Thymus (tissue), 11 donors: ENCODE results near the gene GRIP2. TPM values are rescaled to one million over a fixed set of nuclear protein-coding genes. Genes with fewer than 3 reads are reported as not detected.
"Not testable (repeated sequence)": the region's sequence is repeated elsewhere in the genome, so short reads cannot be mapped to it uniquely, and the experiment has no call there.

Experiments used
- DNase-seq, 9 donors: peaks; one replicate each; pipeline ENCODE4 v3.0.0-alpha.2; 2013; ENCODE audit warnings: low spot score in 9 of 9, low read depth in 6 of 9, missing footprints in 1 of 9
- H3K27ac ChIP-seq, 2 donors: one replicate each; pipeline ENCODE4 v1.5.1; 2013; ENCODE audit warnings: control low read depth in 1 of 2, low read depth in 1 of 2, low read length in 1 of 2, mild to moderate bottlenecking in 1 of 2, moderate library complexity in 1 of 2
- H3K27me3 ChIP-seq, 2 donors: one replicate each; pipeline ENCODE4 v1.5.1; 2013; ENCODE audit warnings: low read length in 1 of 2; ENCODE audit not compliant: control insufficient read depth in 2 of 2, insufficient read depth in 1 of 2
- H3K36me3 ChIP-seq, 2 donors: one replicate each; pipeline ENCODE4 v1.5.1; 2013; ENCODE audit warnings: low read length in 1 of 2, mild to moderate bottlenecking in 1 of 2, moderate library complexity in 1 of 2; ENCODE audit not compliant: control insufficient read depth in 2 of 2, insufficient read depth in 2 of 2
- H3K4me1 ChIP-seq, 2 donors: one replicate each; pipeline ENCODE4 v1.5.1; 2013; ENCODE audit warnings: low read length in 2 of 2; ENCODE audit not compliant: control insufficient read depth in 2 of 2, insufficient read depth in 2 of 2
- H3K4me3 ChIP-seq, 2 donors: one replicate each; pipeline ENCODE4 v1.5.1; 2013; ENCODE audit warnings: low read length in 2 of 2, control low read depth in 1 of 2, mild to moderate bottlenecking in 1 of 2
- H3K9me3 ChIP-seq, 2 donors: one replicate each; pipeline ENCODE4 v1.5.1; 2013; ENCODE audit warnings: low read length in 1 of 2, mild to moderate bottlenecking in 1 of 2; ENCODE audit not compliant: control insufficient read depth in 2 of 2, insufficient read depth in 1 of 2
- WGBS: extraction: QIAGEN DNeasy Blood & Tissue Kit; methylation state at CpG from one replicate; pipeline ENCODE4 v1.1.7; 2013; 5-methylcytosine and 5-hydroxymethylcytosine counted together
- polyA plus RNA-seq: library from polyadenylated mRNA; stranded (reverse); fragments of 200-250 nt; gene quantifications from one replicate; pipeline ENCODE4 v1.2.3, GENCODE V29; 2013
- total RNA-seq: library from RNA; stranded (reverse); fragments of 120-200 nt; gene quantifications from one replicate; pipeline ENCODE4 v1.2.4, GENCODE V29; 2013
- donor health status: healthy.

GRIP2 gene
- total and polyA plus RNA-seq, 2 donors: 0.14 to 0.37 TPM

DNA sequence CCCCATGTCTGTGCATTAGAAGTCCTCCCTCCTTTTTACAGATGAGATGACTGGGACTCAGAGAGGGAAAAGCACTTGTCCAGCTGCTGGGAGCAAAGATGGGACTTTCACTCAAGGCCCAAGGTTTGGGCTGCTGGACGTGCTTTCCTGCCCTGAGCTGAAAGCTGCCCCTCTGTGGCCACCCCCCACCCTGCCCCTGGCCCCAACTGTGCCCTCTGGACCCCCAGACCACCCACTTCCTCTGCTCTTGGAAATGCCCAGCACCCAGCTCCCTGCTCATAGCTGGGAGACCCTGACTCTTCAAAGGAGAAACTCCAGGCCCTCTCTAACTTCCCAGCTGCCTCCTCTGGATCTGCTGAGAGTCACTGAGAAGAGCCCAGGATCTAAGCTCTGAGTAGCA is 20.7 kb downstream of the GRIP2 start:
- H3K27ac ChIP-seq: no peak overlapping the region
- no peak overlapping the region for H3K4me3 ChIP-seq
- 84% methylated on average over 1 of the region's 1 CpG for whole genome bisulfite sequencing
- DNase-seq: no peak
- H3K36me3 ChIP-seq: no peaks in the 10 kb centered on the region
- peaks cover 0 to 3% of the 10 kb centered on the region in 2 donors for H3K27me3 ChIP-seq
- no peaks in the 10 kb centered on the region for H3K4me1 ChIP-seq
- no peaks in the 10 kb centered on the region for H3K9me3 ChIP-seq

DNA sequence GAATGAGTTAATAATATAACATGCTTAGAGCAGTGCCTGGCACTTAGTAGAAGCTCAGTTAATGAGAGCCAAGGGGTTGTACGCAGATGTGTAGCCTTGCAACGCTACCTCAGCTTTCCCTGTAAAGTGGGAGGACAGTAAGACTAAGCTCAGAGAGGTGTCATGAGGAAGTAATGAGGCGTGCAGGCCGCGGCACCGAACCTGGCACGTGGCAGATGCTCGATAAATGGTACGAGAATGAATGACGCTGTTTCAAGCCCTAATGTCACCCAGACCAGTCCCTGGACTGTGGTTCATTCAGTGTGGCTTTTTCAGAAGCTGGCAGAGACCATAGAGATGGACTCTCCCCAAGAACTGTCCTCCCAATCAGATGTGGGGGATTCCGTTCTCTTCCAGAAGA is 21.2 kb downstream of the GRIP2 start:
- Histone ChIP-seq H3K27ac (no peak overlapping the region), H3K36me3 (no peaks in the 10 kb centered on the region)
- 94% methylated on average over 11 of the region's 11 CpGs for WGBS

DNA sequence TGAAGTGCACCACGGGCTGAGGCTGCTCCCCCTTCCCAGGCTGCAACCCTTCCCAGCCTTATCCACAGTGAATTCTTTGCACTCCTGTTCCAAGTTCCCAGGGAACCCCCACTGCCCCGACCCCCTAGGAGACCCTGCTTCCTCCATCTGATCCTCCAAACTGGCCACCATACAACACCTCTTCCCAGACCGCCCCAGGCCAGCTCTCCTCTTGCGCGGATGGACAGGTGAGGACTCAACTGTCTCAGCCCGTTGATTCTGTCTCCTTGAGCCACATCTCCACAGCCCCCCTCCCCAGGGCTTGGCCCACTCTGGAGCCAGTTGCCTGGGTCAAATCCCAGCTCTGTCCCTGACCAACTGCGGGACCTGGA is 21.7 kb downstream of the GRIP2 start:
- no peaks in the 10 kb centered on the region for H3K36me3 ChIP-seq
- no peaks in the 10 kb centered on the region for H3K4me1 ChIP-seq
- H3K27me3 ChIP-seq: peaks cover 0 to 3% of the 10 kb centered on the region in 2 donors
- H3K9me3 ChIP-seq: no peaks in the 10 kb centered on the region
- no peak overlapping the region for H3K4me3 ChIP-seq
- 86% methylated on average over 7 of the region's 7 CpGs for WGBS
- no peak for DNase-seq
- no peak overlapping the region for H3K27ac ChIP-seq

More for the DNA sequence above, 21.2 kb downstream of the GRIP2 start:
- Histone ChIP-seq H3K27me3 (peaks cover 0 to 3% of the 10 kb centered on the region in 2 donors), H3K9me3 (no peaks in the 10 kb centered on the region), H3K4me3 (no peak overlapping the region), H3K4me1 (no peaks in the 10 kb centered on the region)
- DNase-seq: no peak

DNA sequence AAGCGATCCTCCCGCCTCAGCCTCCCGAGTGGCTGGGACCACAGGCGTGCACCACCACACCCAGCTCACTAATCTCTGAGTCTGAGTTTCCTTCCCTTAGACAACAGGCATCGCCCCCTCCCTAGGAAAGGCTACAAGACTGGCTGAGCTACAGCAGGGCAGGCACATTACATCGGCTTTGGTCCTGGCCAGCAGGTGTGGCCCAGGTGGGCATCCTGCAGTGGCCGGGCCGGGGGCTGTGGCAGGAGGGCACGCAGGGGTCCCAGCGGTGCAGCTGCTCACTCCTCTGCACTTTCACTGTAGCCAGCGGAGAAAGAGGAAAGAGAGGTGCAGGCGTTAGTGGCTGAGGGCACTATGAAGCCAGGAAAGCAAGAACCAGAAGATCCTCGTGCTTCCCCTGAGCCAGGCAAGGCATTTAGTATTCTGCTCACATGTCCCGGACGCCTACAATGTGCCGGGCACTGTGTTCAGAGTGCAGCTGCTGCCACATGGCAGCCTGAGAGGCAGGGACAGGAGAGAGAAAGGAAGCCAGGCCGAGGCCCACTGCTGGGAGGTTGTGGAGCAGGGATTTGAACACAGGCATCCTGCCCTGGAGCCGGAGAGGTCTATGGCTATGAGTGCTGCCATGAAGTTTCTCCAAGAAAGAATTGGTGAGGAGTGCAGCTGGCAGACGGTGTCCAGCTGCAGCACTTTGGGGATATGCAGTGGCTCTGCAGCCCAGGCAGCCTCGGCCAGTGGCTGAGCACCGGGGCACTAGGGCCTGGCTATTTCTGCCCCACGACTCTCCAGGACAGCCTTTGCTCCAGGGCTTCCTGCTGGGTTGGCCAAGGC is 22.3 kb downstream of the GRIP2 start:
- H3K27me3 ChIP-seq: peaks cover 0 to 3% of the 10 kb centered on the region in 2 donors
- no peaks in the 10 kb centered on the region for H3K36me3 ChIP-seq
- no peaks in the 10 kb centered on the region for H3K4me1 ChIP-seq
- WGBS: 92% methylated on average over 22 of the region's 22 CpGs
- H3K4me3 ChIP-seq: no peak overlapping the region
- H3K9me3 ChIP-seq: no peaks in the 10 kb centered on the region
- no peak for DNase-seq
- no peak overlapping the region for H3K27ac ChIP-seq

DNA sequence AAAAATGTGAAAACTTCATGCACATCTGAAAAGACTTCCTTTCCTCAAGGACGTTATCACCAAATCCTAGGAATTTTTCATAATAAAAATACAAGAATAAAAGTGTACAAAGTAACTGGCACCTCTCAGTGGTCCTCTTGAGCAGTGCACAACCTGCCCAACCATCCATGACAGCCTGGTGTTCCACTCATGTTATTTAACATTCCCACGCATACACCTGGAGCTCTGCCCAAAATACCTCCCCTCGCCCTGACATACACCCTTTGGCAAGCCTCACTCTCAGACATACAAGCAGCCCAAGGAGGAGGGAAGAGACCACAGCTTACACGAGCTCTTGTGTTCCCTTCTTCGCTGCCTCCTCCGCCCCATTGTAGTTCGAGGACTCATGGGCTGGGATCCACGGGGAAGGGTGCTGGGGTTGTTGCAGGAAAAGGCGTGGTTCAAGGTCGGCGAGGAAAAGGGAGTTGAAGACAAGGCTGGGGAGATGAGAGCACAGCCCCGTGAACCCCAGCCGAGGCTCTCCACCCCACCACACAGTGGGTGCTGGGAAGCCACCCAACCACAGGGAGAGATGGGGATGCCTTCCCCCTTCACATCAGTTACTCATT is 23.3 kb downstream of the GRIP2 start:
- Histone ChIP-seq H3K4me3 (no peak overlapping the region), H3K9me3 (no peaks in the 10 kb centered on the region), H3K27ac (no peak overlapping the region), H3K36me3 (no peaks in the 10 kb centered on the region), H3K27me3 (peaks cover 0 to 3% of the 10 kb centered on the region in 2 donors), H3K4me1 (no peaks in the 10 kb centered on the region)
- WGBS: 88% methylated on average over 13 of the region's 13 CpGs
- DNase-seq: no peak

DNA sequence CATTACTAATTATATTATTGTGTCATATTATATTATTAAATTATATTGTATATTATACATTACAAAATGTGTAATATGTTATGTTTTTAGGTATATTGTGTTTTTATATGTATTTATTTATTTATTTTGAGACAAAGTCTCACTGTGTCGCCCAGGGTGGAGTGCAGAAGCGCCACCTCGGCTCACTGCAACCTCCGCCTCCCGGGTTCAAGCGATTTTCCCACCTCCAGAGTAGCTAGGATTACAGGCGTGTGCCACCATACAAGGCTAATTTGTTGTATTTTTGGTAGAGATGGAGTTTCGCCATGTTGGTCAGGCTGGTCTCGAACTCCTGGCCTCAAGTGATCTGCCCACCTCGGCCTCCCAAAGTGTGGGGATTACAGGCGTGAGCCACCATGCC is 24.6 kb downstream of the GRIP2 start:
- WGBS: 96% methylated on average over 11 of the region's 11 CpGs
- not testable (repeated sequence) for H3K27me3 ChIP-seq

DNA sequence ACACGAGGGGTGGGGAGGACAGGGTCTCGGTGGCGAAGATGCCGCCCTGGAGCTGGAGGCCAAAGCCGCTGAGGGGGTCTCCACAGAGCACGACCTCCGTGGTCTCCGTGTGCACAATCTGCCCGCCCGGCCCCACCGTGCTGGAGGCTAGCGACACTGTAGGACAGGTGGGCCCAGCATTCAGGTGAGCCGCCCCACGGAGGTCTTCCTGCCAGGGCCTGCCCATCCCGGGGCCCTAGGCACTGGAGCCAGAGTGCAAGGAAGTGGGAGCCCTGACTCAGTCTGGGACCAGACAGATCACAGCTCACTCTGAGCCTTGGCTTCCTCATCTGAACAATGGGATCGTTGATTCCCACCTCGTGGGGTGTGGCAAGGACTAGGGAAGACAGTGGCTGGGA is 25.8 kb downstream of the GRIP2 start:
- no peak overlapping the region for H3K27ac ChIP-seq
- WGBS: 94% methylated on average over 17 of the region's 17 CpGs
- no peaks in the 10 kb centered on the region for H3K4me1 ChIP-seq
- H3K9me3 ChIP-seq: no peaks in the 10 kb centered on the region
- H3K36me3 ChIP-seq: no peaks in the 10 kb centered on the region
- no peak overlapping the region for H3K4me3 ChIP-seq
- DNase-seq: no peak
- peaks cover 0 to 3% of the 10 kb centered on the region in 2 donors for H3K27me3 ChIP-seq

More for the DNA sequence above, 24.6 kb downstream of the GRIP2 start:
- H3K27ac ChIP-seq, DNase-seq, H3K36me3 ChIP-seq, H3K9me3 ChIP-seq, H3K4me1 ChIP-seq, H3K4me3 ChIP-seq: not testable (repeated sequence)

DNA sequence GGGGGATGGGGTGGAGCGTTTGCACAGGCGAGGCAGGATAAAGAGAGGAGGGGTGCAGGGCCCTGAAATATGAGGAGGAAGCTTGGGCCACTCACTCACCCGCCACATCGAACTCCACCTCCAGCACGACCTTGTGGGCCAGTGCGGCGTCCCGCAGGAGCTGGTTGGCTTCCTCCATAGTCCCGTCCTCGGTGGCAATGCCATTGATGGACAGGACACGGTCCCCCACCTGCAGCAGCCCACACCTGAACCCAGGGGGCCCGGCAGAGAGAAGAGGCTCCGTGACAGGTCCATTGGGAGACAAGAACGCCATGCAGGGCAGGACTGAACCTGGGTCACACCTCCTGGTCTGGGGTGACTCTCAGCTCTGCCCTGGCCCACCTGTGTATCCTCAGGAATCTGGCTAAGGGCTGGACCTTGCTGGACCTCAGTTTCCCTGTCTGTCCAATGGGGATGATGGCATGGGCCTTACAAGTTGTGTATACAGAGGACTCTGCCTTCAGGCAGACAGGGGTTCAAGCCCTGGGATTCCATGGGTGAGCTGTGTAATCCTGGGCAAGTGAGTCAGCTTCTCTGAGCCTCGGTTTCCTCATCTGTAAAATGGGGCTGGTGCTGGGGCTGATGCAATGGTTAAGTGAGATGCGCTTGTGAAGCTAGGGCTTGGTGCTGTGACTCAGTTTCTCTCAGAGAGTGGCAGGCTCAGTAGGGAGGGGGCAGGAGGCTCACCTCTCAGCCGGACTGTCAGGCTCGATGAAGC is 26.4 kb downstream of the GRIP2 start:
- Histone ChIP-seq H3K27me3 (peaks cover 0 to 3% of the 10 kb centered on the region in 2 donors), H3K4me3 (no peak overlapping the region), H3K9me3 (no peaks in the 10 kb centered on the region), H3K36me3 (no peaks in the 10 kb centered on the region), H3K4me1 (no peaks in the 10 kb centered on the region), H3K27ac (no peak overlapping the region)
- no peak for DNase-seq
- WGBS: 83% methylated on average over 18 of the region's 18 CpGs

DNA sequence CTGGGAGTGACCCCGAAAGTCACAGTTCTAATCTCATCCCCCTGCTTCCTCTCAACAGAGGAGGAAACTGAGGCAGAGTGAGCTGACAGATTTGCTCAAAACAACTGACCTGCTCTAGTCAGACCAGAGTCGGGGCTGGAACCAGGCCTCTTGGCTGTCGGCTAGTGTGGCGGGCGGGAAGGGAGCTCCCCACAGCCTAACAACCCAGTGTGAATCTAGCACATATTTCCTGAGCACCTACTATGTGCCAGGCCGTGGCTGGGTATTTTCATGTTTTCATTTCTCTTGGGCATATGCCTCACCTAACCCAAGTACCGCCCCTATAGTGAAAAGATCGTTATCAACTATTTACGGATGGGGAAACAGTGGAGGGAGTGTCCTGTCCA is 27.2 kb downstream of the GRIP2 start:
- Histone ChIP-seq H3K4me1 (no peaks in the 10 kb centered on the region), H3K36me3 (no peaks in the 10 kb centered on the region), H3K4me3 (no peak overlapping the region), H3K27me3 (peaks cover 0 to 3% of the 10 kb centered on the region in 2 donors), H3K9me3 (no peaks in the 10 kb centered on the region), H3K27ac (no peak overlapping the region)
- 85% methylated on average over 9 of the region's 9 CpGs for WGBS
- DNase-seq: no peak
